HG03521 (cell line): Measurements from ENCODE around the gene TDRD5.
"Not testable (repeated sequence)": the region's sequence is repeated elsewhere in the genome, so short reads cannot be mapped to it uniquely, and the experiment has no call there.

Source experiments
- ATAC-seq: cut with Tn5 transposase; IDR thresholded peaks from one replicate; pipeline ENCODE4 v1.9.1; 2021; ENCODE audit warnings: mild to moderate bottlenecking, moderate library complexity; ENCODE audit not compliant: unreplicated experiment

The TDRD5 gene

DNA sequence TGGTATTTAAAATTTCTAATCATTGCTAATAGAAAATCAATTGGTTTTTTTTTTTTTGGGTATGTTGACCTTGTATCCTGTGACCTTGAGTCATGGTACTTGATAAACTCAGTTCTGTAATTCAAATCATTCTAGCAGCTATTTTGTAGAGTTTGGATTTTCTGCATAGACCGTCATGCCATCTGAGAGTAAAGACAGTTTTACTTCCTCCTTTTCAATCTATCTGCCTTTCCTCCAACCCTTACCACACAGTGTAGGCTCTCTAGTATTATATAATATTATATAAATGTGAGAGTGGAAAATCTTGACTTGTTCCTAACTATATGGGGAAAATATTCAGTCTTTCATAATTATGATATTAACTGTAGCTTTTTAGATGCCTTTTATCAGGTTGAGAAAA is 7.0 kb downstream of the TDRD5 start:
- ATAC-seq: no peak

GRCh38 chr1:179599623-179600249 is 8.1 kb downstream of the TDRD5 start:
- ATAC-seq: no peak

DNA sequence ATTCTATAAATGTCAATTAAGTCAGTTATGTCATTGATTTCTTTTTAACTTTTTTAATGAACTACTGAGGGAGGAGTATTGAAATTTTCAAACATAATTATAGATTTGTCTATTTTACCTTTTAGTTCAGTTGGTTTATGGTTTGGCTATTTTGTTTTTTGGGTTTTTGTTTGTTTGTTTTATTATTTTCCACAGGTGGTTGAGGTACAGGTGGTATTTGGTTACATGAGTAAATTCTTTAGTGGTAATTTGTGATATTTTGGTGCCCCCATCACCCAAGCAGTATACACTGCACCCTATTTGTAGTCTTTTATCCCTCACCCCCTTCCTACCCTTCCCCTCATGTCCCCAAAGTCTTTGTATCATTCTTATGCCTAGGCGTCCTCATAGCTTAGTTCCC is 9.5 kb downstream of the TDRD5 start:
- ATAC-seq: no peak

GRCh38 chr1:179612361-179612760 is 20.7 kb downstream of the TDRD5 start:
- no peak for ATAC-seq

DNA sequence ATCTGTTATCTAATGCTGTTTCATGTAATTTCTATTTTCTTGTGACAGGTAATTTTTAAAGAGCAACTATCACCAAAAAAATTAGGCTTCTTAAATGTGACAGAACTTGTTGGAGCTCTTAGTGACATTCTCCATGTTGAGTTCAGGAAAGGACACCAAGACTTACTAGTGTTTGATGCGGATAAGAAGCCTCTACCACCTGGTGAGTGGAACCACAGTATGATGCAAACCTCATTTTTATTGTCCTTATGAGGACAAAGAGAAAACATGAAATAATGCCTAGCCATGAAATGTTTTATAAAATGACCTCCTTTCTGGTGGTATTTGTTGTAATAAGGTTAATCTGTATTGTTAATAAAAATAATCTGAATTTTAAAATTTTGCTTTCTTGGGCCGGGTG is 39.1 kb downstream of the TDRD5 start:
- ATAC-seq: no peak

DNA sequence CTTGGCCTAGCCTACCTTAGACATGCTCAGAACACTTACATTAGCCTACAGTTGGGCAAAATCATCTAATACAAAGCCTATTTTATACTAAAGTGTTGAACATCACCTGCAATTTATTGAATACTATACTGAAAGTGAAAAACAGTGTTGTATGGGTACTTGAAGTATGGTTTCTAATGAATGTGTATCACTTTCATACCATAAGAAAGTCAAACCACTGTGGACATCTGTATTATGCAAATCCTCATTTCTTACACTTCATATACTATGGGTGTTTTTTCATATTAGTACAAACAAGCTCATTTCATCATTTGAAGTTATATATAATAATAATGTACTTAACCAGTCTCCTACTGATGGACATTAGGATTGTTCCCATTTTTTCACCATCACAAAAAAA is 41.2 kb downstream of the TDRD5 start:
- no peak for ATAC-seq

DNA sequence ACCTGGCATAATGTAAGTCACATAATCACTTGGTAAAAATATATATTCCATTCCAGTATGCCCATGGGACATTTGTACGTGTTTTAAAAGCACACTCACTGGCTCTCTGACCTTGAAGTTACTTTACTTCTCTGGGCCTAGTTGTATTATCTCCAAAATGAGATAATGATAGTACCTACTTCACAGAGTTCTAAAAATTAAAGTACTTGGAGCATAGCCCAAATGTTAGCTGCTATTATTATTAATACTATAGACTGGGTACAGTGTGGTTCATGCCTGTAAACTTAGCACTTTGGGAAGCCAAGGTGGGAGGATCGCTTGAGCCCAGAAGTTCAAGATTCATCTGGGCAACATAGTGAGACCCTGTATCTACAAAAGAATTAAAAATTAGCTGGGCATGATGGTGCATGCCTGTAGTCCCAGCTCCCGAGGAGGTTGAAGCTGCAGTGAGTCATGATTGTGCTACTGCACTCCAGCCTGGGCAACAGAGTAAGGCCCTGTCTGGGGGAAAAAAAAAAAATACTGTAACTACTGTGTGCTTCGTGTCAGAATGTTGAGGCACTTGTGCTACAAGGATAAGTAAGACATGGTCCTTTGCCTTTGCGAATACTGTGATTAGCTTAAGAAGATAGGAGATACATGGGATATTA is 45.7 kb downstream of the TDRD5 start:
- no peak for ATAC-seq

- ATAC-seq: no peak
Measured at GRCh38 chr1:179661018-179661417, 69.4 kb downstream of the TDRD5 start.

GRCh38 chr1:179663810-179664209 is 72.2 kb downstream of the TDRD5 start:
- no peak for ATAC-seq

GRCh38 chr1:179677882-179678281 is 86.2 kb downstream of the TDRD5 start:
- ATAC-seq: no peak

DNA sequence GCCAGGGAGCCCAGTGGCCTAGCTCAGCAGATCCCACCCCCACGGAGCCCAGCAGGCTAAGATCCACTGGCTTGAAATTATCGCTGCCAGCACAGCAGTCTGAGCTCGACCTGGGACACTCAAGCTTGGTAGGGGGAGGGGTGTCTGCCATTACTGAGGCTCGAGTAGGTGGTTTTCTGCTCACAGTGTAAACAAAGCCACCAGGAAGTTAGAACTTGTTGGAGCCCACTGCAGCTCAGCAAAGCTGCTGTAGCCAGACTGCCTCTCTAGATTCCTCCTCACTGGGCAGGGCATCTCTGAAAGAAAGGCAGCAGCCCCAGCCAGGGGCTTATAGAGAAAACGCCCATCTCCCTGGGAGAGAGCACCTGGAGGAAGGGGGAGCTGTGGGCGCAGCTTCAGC is 102.9 kb downstream of the TDRD5 start:
- not testable (repeated sequence) for ATAC-seq

GRCh38 chr1:179702946-179703539 is 111.4 kb downstream of the TDRD5 start:
- no peak for ATAC-seq

DNA sequence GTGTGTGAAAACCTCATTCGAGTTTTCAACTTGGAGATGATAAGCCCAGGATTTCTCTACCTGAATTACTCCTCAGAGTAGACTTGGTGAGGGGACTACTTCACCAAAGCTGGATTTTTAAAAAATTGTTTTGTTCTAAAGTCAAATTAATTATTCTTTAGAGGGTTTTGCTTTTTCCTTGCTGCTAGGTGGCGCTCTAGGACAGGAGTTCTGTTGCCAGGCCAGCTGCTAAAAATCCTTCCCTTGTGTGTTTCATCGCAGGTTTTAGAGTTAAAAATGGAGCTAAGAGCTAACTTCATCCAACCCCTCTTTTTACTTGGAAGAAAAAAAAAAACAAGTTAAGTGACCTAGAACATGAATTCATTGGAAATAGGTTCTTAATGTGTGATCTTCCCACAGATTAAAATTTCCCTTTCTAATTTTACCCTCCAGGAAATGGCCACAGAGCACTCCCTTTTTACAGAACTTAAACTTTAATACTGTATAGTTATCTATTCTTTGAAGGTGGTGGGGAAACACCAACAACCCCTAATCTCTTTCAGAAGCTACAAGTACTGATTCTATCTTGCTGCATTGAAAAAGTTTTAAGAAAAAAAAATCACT is 114.8 kb downstream of the TDRD5 start:
- no peak for ATAC-seq

DNA sequence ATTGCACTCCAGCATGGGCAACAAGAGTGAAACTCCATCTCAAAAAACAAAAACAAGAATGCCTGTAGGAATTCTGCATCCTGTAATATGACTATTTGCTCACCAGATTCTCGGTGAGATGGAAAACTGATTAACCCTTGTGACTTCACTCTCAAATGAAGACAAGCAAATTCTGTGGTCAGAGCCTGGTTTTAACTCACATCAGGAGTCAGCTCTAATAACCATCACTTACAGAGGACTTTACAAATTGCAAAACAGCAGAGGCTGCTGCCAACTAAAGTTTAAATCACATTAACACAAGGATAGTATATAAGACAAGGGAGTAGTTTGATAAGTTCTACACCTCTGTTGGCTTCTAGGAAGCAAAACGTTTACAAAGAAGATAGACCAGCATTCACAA is 115.8 kb downstream of the TDRD5 start:
- no peak for ATAC-seq

DNA sequence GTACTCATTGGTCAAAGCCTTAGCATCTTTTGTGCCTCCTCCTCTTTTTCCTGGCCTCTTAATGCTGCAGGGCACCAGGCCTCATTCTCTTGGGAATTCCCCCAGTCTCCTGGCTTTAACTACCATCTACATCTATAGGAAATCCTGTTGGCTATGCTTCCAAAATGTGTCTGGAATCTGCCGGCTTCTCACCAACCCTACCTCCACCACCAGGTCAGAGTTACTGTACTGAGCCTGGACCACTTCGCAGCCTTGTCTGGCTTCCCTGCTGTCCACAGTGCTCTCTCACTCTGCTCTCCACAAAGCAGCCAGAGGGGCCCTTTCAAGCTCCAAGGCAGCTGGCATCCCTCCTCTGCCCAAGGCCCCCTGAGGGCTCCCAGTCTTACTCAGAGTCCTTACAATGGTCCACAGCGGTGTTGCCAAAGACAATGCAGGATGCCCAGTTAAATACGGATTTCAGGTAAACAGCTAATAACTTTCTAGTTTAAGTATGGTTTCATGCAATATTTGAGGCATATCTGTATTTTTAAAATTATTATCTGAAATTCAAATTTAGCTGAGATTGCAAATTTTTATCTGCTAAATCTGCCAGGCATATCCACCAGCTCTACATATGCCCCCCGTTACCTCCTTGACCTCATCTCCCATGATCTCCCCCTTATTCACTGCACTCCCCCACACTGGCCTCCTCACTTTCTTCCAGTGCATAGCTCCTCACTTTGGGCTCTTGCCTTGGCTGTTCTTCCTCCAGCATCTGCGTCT is 117.0 kb downstream of the TDRD5 start:
- ATAC-seq: no peak

GRCh38 chr1:179709841-179710329 is 118.3 kb downstream of the TDRD5 start:
- no peak for ATAC-seq

DNA sequence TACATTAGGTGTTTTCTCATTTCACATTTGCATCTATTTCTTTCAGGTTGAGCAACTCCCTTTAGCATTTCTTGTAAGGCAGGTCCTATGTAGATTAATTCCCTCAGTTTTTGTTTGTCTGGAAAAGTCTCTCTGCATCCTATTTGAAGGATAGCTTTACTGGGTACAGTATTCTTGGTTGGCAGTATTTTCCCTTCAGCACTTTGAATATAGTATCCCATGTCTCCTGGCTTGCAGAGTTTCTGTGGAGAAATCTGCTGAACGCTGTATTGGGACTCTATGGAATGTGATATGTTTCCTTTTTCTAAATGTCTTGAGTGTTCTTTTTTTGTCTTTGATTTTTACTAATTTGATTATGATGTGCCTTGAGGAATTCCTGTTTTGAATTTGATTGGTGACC is 122.5 kb downstream of the TDRD5 start:
- ATAC-seq: no peak

DNA sequence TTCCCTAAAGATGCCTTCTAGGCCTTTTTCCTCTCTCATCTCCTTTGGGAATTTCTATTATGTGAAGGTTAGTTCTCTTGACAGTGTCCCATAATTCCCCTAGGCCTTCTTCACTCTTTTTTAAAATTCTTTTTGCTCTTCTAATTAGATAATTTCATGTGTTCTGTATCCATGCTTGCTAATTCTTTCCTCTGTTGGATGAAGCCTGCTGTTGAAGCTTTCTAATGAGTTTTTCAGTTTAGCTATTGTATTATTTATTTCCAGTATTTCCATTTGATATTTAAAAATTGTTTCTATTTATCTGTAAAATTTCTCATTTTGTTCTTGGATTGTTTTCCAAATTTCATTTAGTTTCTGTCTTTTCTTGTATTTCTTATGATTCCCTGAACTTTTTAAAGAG is 123.0 kb downstream of the TDRD5 start:
- no peak for ATAC-seq

GRCh38 chr1:179719272-179719671 is 127.6 kb downstream of the TDRD5 start:
- no peak for ATAC-seq

- ATAC-seq: no peak
Measured at GRCh38 chr1:179728271-179728670, 136.6 kb downstream of the TDRD5 start.

DNA sequence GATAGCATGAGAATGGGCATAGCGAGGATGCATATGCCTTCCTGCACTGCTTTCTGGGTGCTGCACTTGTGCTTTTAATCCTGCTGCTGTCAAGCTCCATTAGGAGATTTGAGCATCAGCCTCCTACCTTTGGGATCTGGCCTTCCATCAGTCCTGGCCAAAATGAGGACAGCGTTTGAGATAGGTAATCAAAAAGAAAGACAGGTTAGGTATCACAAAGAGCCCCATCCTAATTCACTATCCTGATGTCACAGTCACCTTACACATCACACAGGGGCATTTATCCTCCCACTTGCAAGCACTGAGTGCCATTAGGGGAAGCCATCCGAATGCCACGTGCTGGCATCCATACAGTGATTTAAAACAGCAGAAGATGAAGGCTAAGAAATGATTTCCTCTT is 138.2 kb downstream of the TDRD5 start:
- no peak for ATAC-seq
